AG04449 (cell line): ENCODE measurements around the gene NUDT11.
"Not testable (repeated sequence)": the region's sequence is repeated elsewhere in the genome, so short reads cannot be mapped to it uniquely, and the experiment has no call there.

Source experiments
- CTCF ChIA-PET: fragments of 350-600 bp; formaldehyde crosslinking; extraction: SDS; loops from one replicate; lab custom pipeline; 2021; ENCODE audit warnings: antibody characterized with exemption; lab: Yijun Ruan, JAX
- POLR2A ChIA-PET: fragments of 400-600, 350-600 bp; formaldehyde crosslinking; extraction: SDS; loops from one replicate; lab custom pipeline; 2020; ENCODE audit warnings: antibody characterized with exemption, inconsistent platforms; lab: Yijun Ruan, JAX
- DNase-seq: peaks from one replicate; pipeline ENCODE4 v3.0.0-alpha.2; 2010; ENCODE audit warnings: low read depth, low spot score
- H3K4me3 ChIP-seq: 2 replicates; pipeline ENCODE4 v1.5.1; 2011; ENCODE audit warnings: low read depth, mild to moderate bottlenecking, control low read depth, low read length
- CTCF ChIP-seq: IDR thresholded peaks from one replicate; pipeline ENCODE4 v1.5.1; 2011; ENCODE audit warnings: mild to moderate bottlenecking, moderate library complexity, low read length, control low read depth, inconsistent platforms; ENCODE audit not compliant: insufficient read depth; ENCODE audit errors: missing control alignments

Gene NUDT11

DNA sequence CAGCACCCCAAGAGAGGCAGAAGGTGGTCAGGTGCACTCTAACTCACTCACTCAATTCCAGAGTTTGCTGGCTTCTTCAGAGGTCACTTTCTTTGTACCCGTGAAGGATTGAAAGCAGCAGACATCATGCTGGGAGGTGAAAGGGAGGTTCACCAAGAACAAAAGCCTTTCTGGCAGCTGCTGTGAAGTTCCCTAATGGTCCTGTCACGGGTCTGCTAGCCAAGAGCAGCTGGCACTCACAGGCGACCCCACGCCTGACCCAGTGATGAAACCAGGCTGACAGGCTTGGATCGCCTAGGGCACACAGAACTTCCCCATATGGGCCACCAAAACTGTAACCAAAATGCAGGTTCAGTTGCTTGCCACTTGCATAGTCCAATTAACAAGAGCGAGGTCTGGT, 11.8 kb downstream of the NUDT11 start:
- no peak for TF ChIP-seq CTCF
- CTCF ChIA-PET: no interaction called here
- H3K4me3 ChIP-seq: no peak overlapping the region
- POLR2A ChIA-PET: no interaction called here
- no peak for DNase-seq

GRCh38 chrX:51482411-51482810, 14.0 kb downstream of the NUDT11 start:
- CTCF ChIA-PET, POLR2A ChIA-PET, H3K4me3 ChIP-seq, DNase-seq: not testable (repeated sequence)

DNA sequence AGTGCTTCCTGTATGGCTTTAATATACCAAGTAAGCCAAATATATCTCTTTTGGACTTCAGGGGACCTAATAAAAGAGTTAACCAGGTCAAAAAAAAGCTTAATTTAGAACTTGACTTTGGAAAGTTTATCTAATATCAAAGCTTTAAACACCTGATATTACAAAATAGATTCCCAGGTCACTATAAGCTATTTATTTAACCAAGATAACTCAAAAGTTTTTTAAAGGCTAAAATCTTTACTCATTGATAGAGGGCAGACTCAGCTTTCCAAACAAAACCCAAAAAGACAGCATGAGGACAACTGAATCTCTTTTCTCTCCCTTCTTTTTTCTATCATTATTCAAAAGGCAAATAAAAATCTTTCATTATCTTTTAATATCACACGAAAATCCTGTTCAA, 19.5 kb downstream of the NUDT11 start:
- POLR2A ChIA-PET: no interaction called here
- CTCF ChIA-PET: interaction anchor here (1.7 kb wide), 1 partner anchor 16 kb away, joined by 5 read pairs; no protein-coding TSS in a partner anchor
- no peak for TF ChIP-seq CTCF

GRCh38 chrX:51463322-51463721, 33.1 kb downstream of the NUDT11 start:
- no peak for TF ChIP-seq CTCF
- DNase-seq: no peak
- ChIA-PET CTCF (no interaction called here), POLR2A (no interaction called here)
- no peak overlapping the region for H3K4me3 ChIP-seq

More for the DNA sequence above, 19.5 kb downstream of the NUDT11 start:
- no peak for DNase-seq
- no peak overlapping the region for H3K4me3 ChIP-seq

DNA sequence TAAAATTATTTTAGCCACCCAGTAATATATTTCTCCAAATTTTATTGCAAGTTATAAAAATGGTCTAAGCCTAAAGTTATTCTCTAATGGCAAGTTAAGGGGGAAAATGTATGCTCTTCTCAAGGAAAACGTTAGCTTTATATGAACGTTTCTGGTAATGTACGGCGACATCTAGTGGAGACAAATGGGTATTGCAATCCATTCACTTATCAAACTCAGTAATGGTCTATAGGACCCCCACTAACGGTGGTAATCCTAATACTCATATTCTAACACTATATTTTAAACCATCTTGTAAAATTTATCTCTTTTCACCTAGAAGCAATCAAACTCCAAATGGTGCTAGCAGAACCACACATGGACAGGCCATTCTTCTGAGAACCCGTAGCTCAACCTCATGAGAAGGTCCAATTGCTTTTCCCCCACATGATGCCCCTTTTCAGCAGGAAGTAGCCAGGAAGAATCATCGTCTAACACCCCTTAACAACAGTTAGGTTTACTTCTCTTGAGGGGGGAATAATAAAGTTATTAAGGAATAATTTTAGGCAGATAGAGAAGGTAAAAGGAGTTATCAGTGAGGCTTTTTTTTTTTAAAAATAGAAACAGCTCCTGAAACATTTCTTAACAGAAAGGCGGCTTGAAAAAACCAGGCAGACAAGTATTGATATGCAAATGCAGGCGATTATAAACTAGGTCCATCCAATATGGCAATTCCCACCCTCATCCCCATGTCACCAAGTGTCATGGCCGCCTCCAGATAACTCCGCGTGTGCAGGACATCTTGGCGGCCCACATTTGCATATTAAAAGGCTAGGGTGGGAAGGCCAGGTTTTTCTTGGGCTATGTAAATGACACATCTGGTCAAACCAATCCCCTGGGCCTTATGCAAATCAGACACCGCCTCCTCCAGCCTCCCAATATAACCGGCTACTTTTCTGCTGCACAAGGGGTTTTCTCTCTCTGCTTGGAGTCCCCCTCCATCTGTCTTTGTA, 35.0 kb downstream of the NUDT11 start:
- no peak overlapping the region for H3K4me3 ChIP-seq
- ChIA-PET CTCF (interaction anchor here (0.9 to 1.9 kb wide), 10 partner anchors 9 to 317 kb away, joined by 3 to 11 read pairs (median 4); no protein-coding TSS in a partner anchor), POLR2A (no interaction called here)
- DNase-seq: no peak
- TF ChIP-seq CTCF: peak; percentile 42

GRCh38 chrX:51459125-51459524, 37.3 kb downstream of the NUDT11 start:
- peak; percentile 2 for TF ChIP-seq CTCF
- no peak overlapping the region for H3K4me3 ChIP-seq
- POLR2A ChIA-PET: no interaction called here
- CTCF ChIA-PET: interaction anchor here (1.0 to 1.2 kb wide), 2 partner anchors 29 to 32 kb away, joined by 3 read pairs; no protein-coding TSS in a partner anchor
- DNase-seq: no peak
